SJSA1 (cell line): ENCODE data around the gene FNBP1. TPM values are rescaled to one million over a fixed set of nuclear protein-coding genes. Genes with fewer than 3 reads are reported as not detected.
"Not testable (repeated sequence)": the region's sequence is repeated elsewhere in the genome, so short reads cannot be mapped to it uniquely, and the experiment has no call there.

Source experiments
- DNase-seq, 2 experiments: peaks; one replicate each; pipeline ENCODE4 v3.0.0-alpha.2; 2015 to 2020; ENCODE audit warnings: low spot score in 2 of 2, low read depth in 1 of 2
- H3K27ac ChIP-seq: fragments of 250-450 bp; sonication (Bioruptor Pico); 2 replicates; pipeline ENCODE4 v1.5.1; 2020; ENCODE audit warnings: mild to moderate bottlenecking, moderate library complexity
- H3K27me3 ChIP-seq: fragments of 250-450 bp; sonication (Bioruptor Pico); replicated peaks from 2 replicates; pipeline ENCODE4 v1.5.1; 2020; ENCODE audit warnings: mild to moderate bottlenecking, moderate library complexity
- H3K36me3 ChIP-seq: fragments of 250-450 bp; sonication (Bioruptor Pico); 2 replicates; pipeline ENCODE4 v1.5.1; 2020; ENCODE audit warnings: mild to moderate bottlenecking
- H3K4me1 ChIP-seq: fragments of 250-450 bp; sonication (Bioruptor Pico); replicated peaks from 2 replicates; pipeline ENCODE4 v1.6.1; 2021; ENCODE audit warnings: mild to moderate bottlenecking
- H3K4me3 ChIP-seq: fragments of 250-450 bp; sonication (Bioruptor Pico); 2 replicates; pipeline ENCODE4 v1.5.1; 2020; ENCODE audit warnings: mild to moderate bottlenecking
- H3K9me3 ChIP-seq: fragments of 250-450 bp; sonication (Bioruptor Pico); replicated peaks from 2 replicates; pipeline ENCODE4 v1.5.1; 2020; ENCODE audit warnings: mild to moderate bottlenecking
- total RNA-seq: library from RNA; depleted of rRNA; stranded (reverse); fragments of >200 nt; shearing (Covaris generic); gene quantifications from 2 replicates; pipeline ENCODE4 v1.2.3, GENCODE V29; 2014

FNBP1 gene
- total RNA-seq, 1 experiment from 2014 or later = 24.3 TPM

- no peak for DNase-seq
- no peak overlapping the region for H3K4me3 ChIP-seq
- H3K4me1 ChIP-seq = peaks cover 12% of the 10 kb centered on the region
- H3K36me3 ChIP-seq = peaks cover 39% of the 10 kb centered on the region
- no peak overlapping the region for H3K27ac ChIP-seq
- no peaks in the 10 kb centered on the region for H3K9me3 ChIP-seq
- H3K27me3 ChIP-seq = no peaks in the 10 kb centered on the region
Observed at GRCh38 chr9:129897263-129897662, 145.7 kb downstream of the FNBP1 start.

GRCh38 chr9:129895376-129896268 is 147.4 kb downstream of the FNBP1 start:
- Histone ChIP-seq H3K9me3 (no peaks in the 10 kb centered on the region), H3K36me3 (peaks cover 29% of the 10 kb centered on the region), H3K27me3 (no peaks in the 10 kb centered on the region), H3K4me1 (peaks cover 15% of the 10 kb centered on the region), H3K4me3 (no peak overlapping the region), H3K27ac (no peak overlapping the region)
- DNase-seq = no peak

- Histone ChIP-seq H3K27ac (no peak overlapping the region), H3K9me3 (no peaks in the 10 kb centered on the region), H3K4me1 (peaks cover 15% of the 10 kb centered on the region), H3K27me3 (no peaks in the 10 kb centered on the region), H3K36me3 (peaks cover 25% of the 10 kb centered on the region), H3K4me3 (no peak overlapping the region)
- DNase-seq = no peak
Observed at GRCh38 chr9:129894120-129894823, 148.7 kb downstream of the FNBP1 start.

GRCh38 chr9:129891569-129891968 is 151.4 kb downstream of the FNBP1 start:
- H3K27ac ChIP-seq = no peak overlapping the region
- no peaks in the 10 kb centered on the region for H3K27me3 ChIP-seq
- H3K9me3 ChIP-seq = no peaks in the 10 kb centered on the region
- H3K4me1 ChIP-seq = peaks cover 36% of the 10 kb centered on the region
- peaks cover 25% of the 10 kb centered on the region for H3K36me3 ChIP-seq
- no peak for DNase-seq
- H3K4me3 ChIP-seq = no peak overlapping the region

GRCh38 chr9:129890718-129891299 is 152.2 kb downstream of the FNBP1 start:
- not testable (repeated sequence) for DNase-seq, H3K9me3 ChIP-seq, H3K4me3 ChIP-seq, H3K27ac ChIP-seq, H3K27me3 ChIP-seq
- peaks cover 44% of the 10 kb centered on the region for H3K4me1 ChIP-seq
- peaks cover 25% of the 10 kb centered on the region for H3K36me3 ChIP-seq

- peaks cover 51% of the 10 kb centered on the region for H3K4me1 ChIP-seq
- DNase-seq = no peak
Observed at GRCh38 chr9:129889941-129890717, 152.9 kb downstream of the FNBP1 start.

GRCh38 chr9:129889122-129889940 is 153.7 kb downstream of the FNBP1 start:
- H3K27ac ChIP-seq = no peak overlapping the region
- no peaks in the 10 kb centered on the region for H3K9me3 ChIP-seq
- DNase-seq = no peak
- H3K4me1 ChIP-seq = peaks cover 59% of the 10 kb centered on the region
- H3K36me3 ChIP-seq = peaks cover 18% of the 10 kb centered on the region
- H3K4me3 ChIP-seq = no peak overlapping the region
- H3K27me3 ChIP-seq = no peaks in the 10 kb centered on the region

More at GRCh38 chr9:129889941-129890717, 152.9 kb downstream of the FNBP1 start:
- Histone ChIP-seq H3K36me3 (peaks cover 21% of the 10 kb centered on the region), H3K27me3 (no peaks in the 10 kb centered on the region), H3K4me3 (no peak overlapping the region), H3K9me3 (no peaks in the 10 kb centered on the region), H3K27ac (no peak overlapping the region)

- H3K36me3 ChIP-seq = peaks cover 18% of the 10 kb centered on the region
- no peak for DNase-seq
- peak overlapping the region; percentile 7 for H3K27ac ChIP-seq
- H3K4me3 ChIP-seq = no peak overlapping the region
- peaks cover 64% of the 10 kb centered on the region for H3K4me1 ChIP-seq
- H3K27me3 ChIP-seq = no peaks in the 10 kb centered on the region
- H3K9me3 ChIP-seq = no peaks in the 10 kb centered on the region
Observed at GRCh38 chr9:129888293-129889121, 154.5 kb downstream of the FNBP1 start.

GRCh38 chr9:129887334-129888292 is 155.4 kb downstream of the FNBP1 start:
- Histone ChIP-seq H3K27me3 (no peaks in the 10 kb centered on the region), H3K36me3 (peaks cover 18% of the 10 kb centered on the region), H3K9me3 (no peaks in the 10 kb centered on the region), H3K4me1 (peaks cover 64% of the 10 kb centered on the region), H3K27ac (peak overlapping the region; percentile 37), H3K4me3 (no peak overlapping the region)
- peak; percentile 69 to 81 for DNase-seq

- Histone ChIP-seq H3K27ac (peak overlapping the region; percentile 27; the same call in 1 of the 2 replicates), H3K36me3 (peaks cover 18% of the 10 kb centered on the region), H3K4me1 (peaks cover 54% of the 10 kb centered on the region), H3K27me3 (no peaks in the 10 kb centered on the region), H3K9me3 (no peaks in the 10 kb centered on the region), H3K4me3 (no peak overlapping the region)
- DNase-seq = no peak
Observed at GRCh38 chr9:129886226-129887174, 156.5 kb downstream of the FNBP1 start.
